Colonic mucosa (tissue), 4 donors: ENCODE data around the gene ZNF296. TPM values are rescaled to one million over a fixed set of nuclear protein-coding genes. Genes with fewer than 3 reads are reported as not detected.
"Not testable (repeated sequence)": the region's sequence is repeated elsewhere in the genome, so short reads cannot be mapped to it uniquely, and the experiment has no call there.

Experiments
- DNase-seq: peaks from one replicate; pipeline ENCODE4 v3.0.0-alpha.2; 2020
- H3K27ac ChIP-seq: fragments of 200-600 bp; one replicate; pipeline ENCODE4 v1.8.0; 2021
- H3K27me3 ChIP-seq: fragments of 200-600 bp; one replicate; pipeline ENCODE4 v1.8.0; 2021
- H3K36me3 ChIP-seq: fragments of 200-600 bp; one replicate; pipeline ENCODE4 v1.8.0; 2021
- H3K4me1 ChIP-seq: fragments of 200-600 bp; one replicate; pipeline ENCODE4 v1.8.0; 2021; ENCODE audit warnings: mild to moderate bottlenecking
- H3K4me3 ChIP-seq: fragments of 200-600 bp; one replicate; pipeline ENCODE4 v1.8.0; 2021
- H3K9ac ChIP-seq, 2 donors: one replicate each; pipeline ENCODE4 v1.7.0; 2013; ENCODE audit warnings: control low read depth in 2 of 2, low read depth in 2 of 2, low read length in 2 of 2
- H3K9me3 ChIP-seq: fragments of 200-600 bp; one replicate; pipeline ENCODE4 v1.8.0; 2021
- intact Hi-C: fragments of 100-400 bp; cut with DNase I; formaldehyde crosslinking; loops from one replicate; pipeline ENCODE4 v1.14.1; 2022
- total RNA-seq, 2 donors: library from RNA; stranded (reverse); fragmentation: NEBNext Ultra II Directional in 1 of 2; extraction: Animal tissue kit (Norgen Biotek cat#: 25700) in 1 of 2; gene quantifications; one replicate each; pipeline ENCODE4 v1.2.1, GENCODE V29; 2021
- TF ChIP-seq, protein P1 (sequence below): fragments of 200-600 bp; IDR thresholded peaks from one replicate; pipeline ENCODE4 v1.8.0; 2022; ENCODE audit warnings: antibody characterized with exemption, mild to moderate bottlenecking
- donor health status: healthy.
- donor health status: DM: no; HTN: no; CAD: no.
- donor health status: DM: no; HTN: no; CAD: no.

Gene ZNF296
- total RNA-seq, 2 donors from 2014 or later = 3.4 to 7.0 TPM

- Histone ChIP-seq H3K9me3 (no peaks in the 10 kb centered on the region), H3K36me3 (no peaks in the 10 kb centered on the region), H3K27me3 (no peaks in the 10 kb centered on the region), H3K9ac (no peak overlapping the region), H3K4me1 (peaks cover 8% of the 10 kb centered on the region), H3K27ac (no peak overlapping the region), H3K4me3 (no peak overlapping the region)
- TF ChIP-seq, protein P1, sequence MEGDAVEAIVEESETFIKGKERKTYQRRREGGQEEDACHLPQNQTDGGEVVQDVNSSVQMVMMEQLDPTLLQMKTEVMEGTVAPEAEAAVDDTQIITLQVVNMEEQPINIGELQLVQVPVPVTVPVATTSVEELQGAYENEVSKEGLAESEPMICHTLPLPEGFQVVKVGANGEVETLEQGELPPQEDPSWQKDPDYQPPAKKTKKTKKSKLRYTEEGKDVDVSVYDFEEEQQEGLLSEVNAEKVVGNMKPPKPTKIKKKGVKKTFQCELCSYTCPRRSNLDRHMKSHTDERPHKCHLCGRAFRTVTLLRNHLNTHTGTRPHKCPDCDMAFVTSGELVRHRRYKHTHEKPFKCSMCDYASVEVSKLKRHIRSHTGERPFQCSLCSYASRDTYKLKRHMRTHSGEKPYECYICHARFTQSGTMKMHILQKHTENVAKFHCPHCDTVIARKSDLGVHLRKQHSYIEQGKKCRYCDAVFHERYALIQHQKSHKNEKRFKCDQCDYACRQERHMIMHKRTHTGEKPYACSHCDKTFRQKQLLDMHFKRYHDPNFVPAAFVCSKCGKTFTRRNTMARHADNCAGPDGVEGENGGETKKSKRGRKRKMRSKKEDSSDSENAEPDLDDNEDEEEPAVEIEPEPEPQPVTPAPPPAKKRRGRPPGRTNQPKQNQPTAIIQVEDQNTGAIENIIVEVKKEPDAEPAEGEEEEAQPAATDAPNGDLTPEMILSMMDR = no peak
- intact Hi-C loops = no loop called here
- DNase-seq = no peak
These were observed 45.6 kb upstream of the ZNF296 start for GRCh38 chr19:45121827-45122345.

DNA sequence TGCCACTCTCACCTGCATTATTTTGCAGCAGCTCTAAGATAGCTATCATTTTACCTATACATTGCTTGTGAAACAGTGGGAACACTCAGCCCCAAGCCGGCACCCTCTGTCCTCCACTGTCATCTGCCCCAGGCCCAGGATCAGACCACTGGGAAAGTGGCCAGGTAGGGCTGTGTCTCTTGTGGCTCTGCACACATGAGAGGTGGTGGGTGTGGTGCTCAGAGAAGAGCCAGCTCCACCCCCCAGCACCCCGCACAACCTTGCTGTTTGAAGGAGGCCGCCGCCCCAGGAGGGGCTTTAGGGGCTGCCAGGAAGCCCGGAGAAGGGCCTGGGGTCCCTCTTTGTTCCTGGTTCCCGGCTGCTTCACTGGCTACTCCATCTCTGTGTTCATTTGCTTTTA is 43.3 kb upstream of the ZNF296 start:
- H3K4me3 ChIP-seq = no peak overlapping the region
- intact Hi-C loops = no loop called here

GRCh38 chr19:45118591-45119355 is 42.5 kb upstream of the ZNF296 start:
- H3K9me3 ChIP-seq, intact Hi-C loops, H3K27ac ChIP-seq, H3K36me3 ChIP-seq, H3K27me3 ChIP-seq, H3K4me3 ChIP-seq: not testable (repeated sequence)
- Histone ChIP-seq H3K4me1 (peaks cover 15% of the 10 kb centered on the region), H3K9ac (peak overlapping the region; percentile 39 to 61)
- DNase-seq = peak; percentile 51

More for the DNA sequence above, 43.3 kb upstream of the ZNF296 start:
- no peaks in the 10 kb centered on the region for H3K9me3 ChIP-seq
- peak; percentile 35 for DNase-seq
- H3K27me3 ChIP-seq = no peaks in the 10 kb centered on the region
- TF ChIP-seq, protein P1 = no peak
- no peak overlapping the region for H3K27ac ChIP-seq
- H3K4me1 ChIP-seq = peaks cover 8% of the 10 kb centered on the region
- peak overlapping the region in 1 of 2 donors; percentile 40 for H3K9ac ChIP-seq
- H3K36me3 ChIP-seq = no peaks in the 10 kb centered on the region

- Histone ChIP-seq H3K27me3 (no peaks in the 10 kb centered on the region), H3K27ac (no peak overlapping the region), H3K4me1 (peaks cover 18% of the 10 kb centered on the region), H3K9ac (peak overlapping the region in 1 of 2 donors; percentile 61), H3K9me3 (no peaks in the 10 kb centered on the region), H3K36me3 (no peaks in the 10 kb centered on the region), H3K4me3 (no peak overlapping the region)
- intact Hi-C loops = no loop called here
- DNase-seq = no peak
- TF ChIP-seq, protein P1 = no peak
These were observed 41.8 kb upstream of the ZNF296 start for GRCh38 chr19:45118106-45118505.

DNA sequence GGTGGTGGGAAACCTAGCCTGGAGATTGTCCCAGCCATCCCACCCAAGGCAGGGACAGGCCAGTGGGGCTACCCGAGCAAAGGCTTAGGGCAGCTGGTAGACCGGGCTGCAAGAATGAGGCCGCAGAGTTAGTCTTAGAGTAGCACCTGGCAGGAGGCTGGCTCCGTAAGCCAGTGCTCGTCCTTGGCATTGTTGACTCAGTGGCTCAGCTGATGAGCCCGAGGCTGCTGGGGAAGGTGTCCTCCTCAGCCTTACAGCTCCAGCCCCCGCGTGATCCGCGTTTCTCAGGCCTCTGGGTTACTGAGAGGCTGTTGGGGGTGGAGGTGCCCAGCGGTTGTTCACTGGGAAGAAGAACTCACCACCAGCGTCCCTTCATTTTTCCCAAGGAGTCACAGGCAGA is 41.4 kb upstream of the ZNF296 start:
- Histone ChIP-seq H3K9me3 (no peaks in the 10 kb centered on the region), H3K9ac (peak overlapping the region in 1 of 2 donors; percentile 61), H3K4me3 (no peak overlapping the region), H3K27me3 (no peaks in the 10 kb centered on the region), H3K36me3 (no peaks in the 10 kb centered on the region), H3K27ac (no peak overlapping the region), H3K4me1 (peaks cover 18% of the 10 kb centered on the region)
- DNase-seq = peak; percentile 45
- intact Hi-C loops = no loop called here
- TF ChIP-seq, protein P1 = no peak

DNA sequence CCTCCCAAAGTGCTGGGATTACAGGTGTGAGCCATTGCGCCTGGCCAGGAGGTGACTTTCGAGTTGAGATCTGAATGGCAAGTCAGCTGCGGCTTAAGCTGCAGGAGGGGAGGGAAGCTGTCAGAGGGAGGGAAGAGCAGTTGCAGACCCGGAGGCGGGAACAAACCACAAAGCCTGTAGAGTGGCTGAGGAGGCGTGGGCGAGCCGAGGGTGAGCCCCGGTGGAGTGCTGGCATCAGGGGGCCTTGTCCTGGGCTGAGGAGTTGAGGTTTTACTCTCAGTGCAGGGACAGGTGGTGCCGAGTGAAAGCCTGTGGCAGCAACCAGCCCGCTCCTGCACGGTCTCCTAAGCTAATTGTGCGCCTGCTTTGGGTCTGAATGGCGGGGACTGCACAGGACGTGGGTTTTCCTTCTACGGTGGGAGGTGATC is 40.9 kb upstream of the ZNF296 start:
- no peak overlapping the region for H3K4me3 ChIP-seq
- intact Hi-C loops = no loop called here
- H3K9ac ChIP-seq = peak overlapping the region in 1 of 2 donors; percentile 61
- DNase-seq = no peak
- no peak overlapping the region for H3K27ac ChIP-seq
- TF ChIP-seq, protein P1 = no peak
- no peaks in the 10 kb centered on the region for H3K27me3 ChIP-seq
- no peaks in the 10 kb centered on the region for H3K9me3 ChIP-seq
- no peaks in the 10 kb centered on the region for H3K36me3 ChIP-seq
- H3K4me1 ChIP-seq = peaks cover 18% of the 10 kb centered on the region
